ENCODE measurements around the gene AP3D1.

Gene AP3D1

GRCh38 chr19:2061495-2062388, 89.6 kb downstream of the AP3D1 start:
- TF ChIP-seq, protein P1, sequence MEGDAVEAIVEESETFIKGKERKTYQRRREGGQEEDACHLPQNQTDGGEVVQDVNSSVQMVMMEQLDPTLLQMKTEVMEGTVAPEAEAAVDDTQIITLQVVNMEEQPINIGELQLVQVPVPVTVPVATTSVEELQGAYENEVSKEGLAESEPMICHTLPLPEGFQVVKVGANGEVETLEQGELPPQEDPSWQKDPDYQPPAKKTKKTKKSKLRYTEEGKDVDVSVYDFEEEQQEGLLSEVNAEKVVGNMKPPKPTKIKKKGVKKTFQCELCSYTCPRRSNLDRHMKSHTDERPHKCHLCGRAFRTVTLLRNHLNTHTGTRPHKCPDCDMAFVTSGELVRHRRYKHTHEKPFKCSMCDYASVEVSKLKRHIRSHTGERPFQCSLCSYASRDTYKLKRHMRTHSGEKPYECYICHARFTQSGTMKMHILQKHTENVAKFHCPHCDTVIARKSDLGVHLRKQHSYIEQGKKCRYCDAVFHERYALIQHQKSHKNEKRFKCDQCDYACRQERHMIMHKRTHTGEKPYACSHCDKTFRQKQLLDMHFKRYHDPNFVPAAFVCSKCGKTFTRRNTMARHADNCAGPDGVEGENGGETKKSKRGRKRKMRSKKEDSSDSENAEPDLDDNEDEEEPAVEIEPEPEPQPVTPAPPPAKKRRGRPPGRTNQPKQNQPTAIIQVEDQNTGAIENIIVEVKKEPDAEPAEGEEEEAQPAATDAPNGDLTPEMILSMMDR (IDR thresholded peaks at IDR 0.05; ENCODE audit: insufficient read depth, missing control alignments): no peak
- FAIRE-seq (no peak), DNase-seq (ENCODE audit: insufficient read length, low spot score) (peak; percentile 90)

DNA sequence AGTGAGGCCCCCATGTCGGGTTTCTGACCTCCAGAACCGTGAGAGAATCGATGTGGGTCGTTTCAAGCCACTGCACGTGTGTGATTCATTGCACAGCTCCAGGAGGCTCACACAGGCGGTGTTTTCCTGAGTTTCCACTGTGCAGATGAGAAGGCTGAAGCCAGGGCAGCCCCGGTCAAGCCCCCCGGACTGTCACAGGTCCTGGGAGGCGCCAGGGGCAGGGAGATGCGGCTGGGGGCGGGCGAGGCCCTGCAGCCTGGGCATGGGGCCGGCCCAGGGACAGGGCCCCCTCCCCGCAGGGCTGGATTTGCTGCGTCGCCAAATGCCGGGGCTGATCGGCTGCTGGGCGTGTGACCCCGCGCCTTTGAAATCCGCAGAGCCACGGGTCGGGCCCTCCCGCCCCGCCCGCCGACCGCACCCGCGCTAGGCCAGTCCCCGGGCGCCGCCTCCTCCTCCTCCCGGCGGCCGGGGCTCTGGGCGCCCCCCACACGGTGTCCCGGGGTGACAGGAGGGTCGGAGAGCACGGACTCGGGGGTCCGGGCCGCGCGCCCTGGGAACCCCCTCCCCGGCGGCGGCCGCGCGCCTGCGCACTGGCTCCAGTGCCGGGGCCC, 90.4 kb downstream of the AP3D1 start:
- FAIRE-seq (no peak), DNase-seq (ENCODE audit: insufficient read length, low spot score) (no peak)
- TF ChIP-seq, protein P1 (IDR thresholded peaks at IDR 0.05; ENCODE audit: insufficient read depth, missing control alignments): no peak

DNA sequence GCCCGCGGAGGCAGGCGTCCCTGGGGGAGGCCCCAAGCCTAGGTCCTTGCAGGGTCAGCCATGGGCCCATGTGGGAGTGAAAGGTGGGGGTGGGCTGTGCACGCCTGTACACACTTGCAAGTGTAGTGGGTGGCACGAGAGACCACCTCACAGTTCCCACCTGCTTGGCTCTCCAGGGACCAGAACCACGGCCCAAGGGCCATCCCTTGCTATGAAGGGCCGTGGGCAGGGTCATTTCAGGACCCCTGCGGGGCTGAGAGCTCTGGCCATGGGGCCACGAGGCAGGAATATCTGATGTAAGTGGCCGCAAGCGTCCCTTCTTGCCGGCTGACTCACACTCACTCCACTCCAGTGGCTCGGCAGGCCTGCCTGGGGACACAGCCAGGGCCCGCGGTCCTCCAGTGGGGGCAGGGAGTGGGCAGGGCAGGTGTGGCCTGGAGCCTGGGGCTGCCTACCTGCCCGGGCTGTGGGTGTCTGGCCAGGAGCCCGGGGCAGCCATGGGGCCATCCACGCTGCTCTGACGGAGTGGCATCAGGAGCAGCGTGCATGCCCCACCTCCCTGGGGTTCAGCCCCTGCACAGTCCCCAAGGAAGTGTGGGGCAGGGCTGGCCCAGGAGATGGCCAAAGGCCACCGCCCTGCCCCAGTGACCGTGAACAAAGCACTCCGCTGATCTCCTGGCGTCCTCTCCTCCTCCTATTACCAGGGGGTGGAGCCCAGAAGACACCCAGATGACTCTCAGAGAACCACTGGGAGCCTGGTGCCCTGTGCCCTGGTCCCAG, 91.8 kb downstream of the AP3D1 start:
- FAIRE-seq (no peak), DNase-seq (ENCODE audit: insufficient read length, low spot score) (no peak)
- TF ChIP-seq, protein P1 (IDR thresholded peaks at IDR 0.05; ENCODE audit: insufficient read depth, missing control alignments): no peak

DNA sequence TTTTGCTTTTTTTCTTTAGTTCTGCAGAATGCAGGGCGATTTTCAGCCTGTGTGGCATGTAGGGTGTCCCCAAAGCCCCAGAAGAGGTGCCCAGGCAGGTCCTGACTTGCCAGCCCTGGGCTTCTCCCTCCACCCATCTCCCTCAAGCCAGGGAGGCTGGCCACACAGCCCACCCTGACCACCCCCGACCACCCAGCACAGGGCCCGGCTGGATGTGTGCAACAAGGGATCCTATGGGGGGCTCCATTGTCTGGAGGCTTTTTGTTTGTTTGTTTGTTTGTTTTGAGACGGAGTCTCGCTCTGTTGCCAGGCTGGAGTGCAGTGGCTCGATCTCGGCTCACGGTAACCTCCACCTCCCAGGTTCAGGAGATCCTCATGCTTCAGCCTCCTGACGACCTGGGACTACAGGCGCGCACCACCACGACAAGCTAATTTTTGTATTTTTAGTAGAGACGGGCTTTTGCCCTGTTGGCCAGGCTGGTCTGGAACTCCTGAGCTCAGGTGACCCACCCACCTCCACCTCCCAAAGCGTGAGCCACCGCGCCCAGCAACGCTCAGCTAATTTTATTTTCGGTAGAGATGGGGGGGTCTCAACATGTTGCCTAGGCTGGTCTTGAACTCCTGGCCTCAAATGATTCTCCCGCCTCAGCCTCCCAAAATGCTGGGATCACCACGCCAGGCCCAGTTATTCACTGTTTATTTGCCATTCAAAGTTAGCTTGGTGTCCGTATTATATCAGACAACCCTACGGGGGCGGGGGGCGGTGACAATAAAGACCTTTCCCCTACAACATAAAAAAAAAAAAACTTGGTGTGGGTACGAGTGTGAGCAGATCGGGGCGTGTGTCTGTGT, 92.6 kb downstream of the AP3D1 start:
- FAIRE-seq: no peak
- DNase-seq (ENCODE audit: insufficient read length, low spot score): no peak

DNA sequence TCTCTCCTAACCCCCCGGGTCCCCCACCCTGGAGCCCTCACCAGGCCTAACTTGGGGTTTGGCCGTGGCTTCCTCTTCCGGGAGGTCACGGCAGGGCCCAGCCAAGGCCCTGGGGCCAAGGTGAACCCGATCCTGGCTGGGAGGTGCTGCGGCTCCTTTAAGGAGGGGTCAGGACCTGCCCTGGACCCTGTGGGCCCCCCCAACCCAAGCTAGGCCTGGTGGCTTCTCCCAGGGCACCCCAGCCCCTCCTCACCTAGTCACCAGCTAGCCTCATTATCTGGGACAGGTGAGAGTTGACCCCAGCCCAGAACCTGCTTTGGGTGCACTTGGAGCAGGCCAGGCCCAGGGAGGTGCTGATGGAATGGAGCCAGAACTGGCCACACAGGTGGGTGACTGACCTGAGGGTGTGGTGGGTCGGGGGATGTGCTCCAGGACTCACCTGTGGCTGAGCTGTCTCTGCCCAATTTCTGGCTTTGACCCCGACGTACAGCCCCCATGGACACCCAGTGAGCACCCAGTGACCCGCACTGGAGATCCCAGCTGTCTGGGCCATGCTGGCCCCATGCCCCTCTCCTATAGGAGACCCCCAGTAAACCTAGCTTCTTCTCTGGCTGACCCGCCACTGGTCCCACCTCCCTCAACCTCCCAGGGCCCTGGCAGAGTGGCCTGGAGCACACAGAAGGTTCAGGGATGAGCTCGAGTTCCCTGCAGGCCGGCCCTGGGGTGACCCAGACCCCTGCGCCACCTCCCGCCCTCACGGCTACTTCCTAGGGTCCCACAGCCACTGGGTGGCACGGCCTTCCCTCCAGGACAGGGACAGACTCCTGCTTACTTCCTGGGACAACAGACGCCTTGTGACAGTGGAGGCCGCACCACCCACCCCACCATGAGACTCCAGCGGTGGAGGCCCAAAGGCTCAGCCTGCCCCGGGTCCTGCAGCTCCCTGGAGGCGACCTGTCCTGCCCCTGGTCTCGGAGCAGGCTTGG, 93.6 kb downstream of the AP3D1 start:
- TF ChIP-seq, protein P1 (IDR thresholded peaks at IDR 0.05; ENCODE audit: insufficient read depth, missing control alignments): no peak
- no peak for DNase-seq (ENCODE audit: insufficient read length, low spot score)
- no peak for FAIRE-seq

More for the DNA sequence above, 92.6 kb downstream of the AP3D1 start:
- TF ChIP-seq, protein P1 (IDR thresholded peaks at IDR 0.05; ENCODE audit: insufficient read depth, missing control alignments): no peak

GRCh38 chr19:2056837-2057192, 94.6 kb downstream of the AP3D1 start:
- FAIRE-seq: no peak
- TF ChIP-seq, protein P1 (IDR thresholded peaks at IDR 0.05; ENCODE audit: insufficient read depth, missing control alignments): no peak

More at GRCh38 chr19:2056837-2057192, 94.6 kb downstream of the AP3D1 start:
- no peak for DNase-seq (ENCODE audit: insufficient read length, low spot score)
